HG03045 (cell line): ENCODE data around the gene OR9Q1.

ENCODE experiments used
- ATAC-seq: cut with Tn5 transposase; IDR thresholded peaks from one replicate; pipeline ENCODE4 v1.9.1; 2021; ENCODE audit warnings: mild to moderate bottlenecking, moderate library complexity; ENCODE audit not compliant: unreplicated experiment

The OR9Q1 gene

DNA sequence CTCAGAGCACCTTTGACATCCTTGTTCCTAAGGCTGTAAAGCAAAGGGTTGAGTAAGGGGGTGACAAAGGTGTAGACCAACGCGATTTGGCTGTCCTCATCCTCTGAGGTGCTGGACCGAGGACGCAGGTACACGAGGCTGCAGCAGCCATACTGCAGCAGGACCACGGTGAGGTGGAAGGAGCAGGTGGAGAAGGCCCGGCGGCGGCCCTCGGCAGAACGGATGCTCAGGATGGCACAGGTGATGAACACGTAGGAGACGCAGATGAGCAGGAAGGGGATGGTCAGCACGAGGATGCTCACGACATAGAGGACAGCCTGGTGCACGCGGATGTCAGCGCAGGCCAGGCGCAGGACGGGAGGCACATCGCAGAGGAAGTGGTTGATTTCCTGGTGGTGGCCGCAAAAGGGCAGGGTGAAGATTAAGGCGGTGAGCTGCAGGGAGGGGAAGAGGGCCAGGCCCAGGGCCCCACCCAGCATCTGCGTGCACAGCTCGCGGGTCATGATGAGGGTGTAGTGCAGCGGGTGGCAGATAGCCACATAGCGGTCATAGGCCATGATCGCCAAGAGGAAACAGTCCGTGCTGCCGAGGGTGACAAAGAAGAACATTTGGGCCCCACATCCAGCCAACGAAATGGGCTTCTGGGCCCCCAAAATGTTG lies 204.4 kb downstream of the OR9Q1 start:
- ATAC-seq = no peak
